Fibroblast of pulmonary artery (primary cell): Measurements from ENCODE around the gene IL20RB.

ENCODE experiments used
- DNase-seq: peaks from one replicate; pipeline ENCODE4 v3.0.0-alpha.2; 2010; ENCODE audit warnings: low read depth
- H3K4me3 ChIP-seq: replicated peaks from 2 replicates; pipeline ENCODE4 v1.5.1; 2011; ENCODE audit warnings: low read depth, mild to moderate bottlenecking, control low read depth, low read length, moderate library complexity
- CTCF ChIP-seq: IDR thresholded peaks from 2 replicates; pipeline ENCODE4 v1.5.1; 2011; ENCODE audit warnings: mild to moderate bottlenecking, control low read depth, low read length, inconsistent platforms; ENCODE audit errors: missing control alignments

Gene IL20RB

GRCh38 chr3:136919799-136920580, 37.8 kb upstream of the IL20RB start:
- no peak for TF ChIP-seq CTCF
- DNase-seq, result peak; percentile 45
- no peak overlapping the region for H3K4me3 ChIP-seq

GRCh38 chr3:136920904-136921611, 36.7 kb upstream of the IL20RB start:
- TF ChIP-seq CTCF, result no peak
- no peak overlapping the region for H3K4me3 ChIP-seq
- no peak for DNase-seq

DNA sequence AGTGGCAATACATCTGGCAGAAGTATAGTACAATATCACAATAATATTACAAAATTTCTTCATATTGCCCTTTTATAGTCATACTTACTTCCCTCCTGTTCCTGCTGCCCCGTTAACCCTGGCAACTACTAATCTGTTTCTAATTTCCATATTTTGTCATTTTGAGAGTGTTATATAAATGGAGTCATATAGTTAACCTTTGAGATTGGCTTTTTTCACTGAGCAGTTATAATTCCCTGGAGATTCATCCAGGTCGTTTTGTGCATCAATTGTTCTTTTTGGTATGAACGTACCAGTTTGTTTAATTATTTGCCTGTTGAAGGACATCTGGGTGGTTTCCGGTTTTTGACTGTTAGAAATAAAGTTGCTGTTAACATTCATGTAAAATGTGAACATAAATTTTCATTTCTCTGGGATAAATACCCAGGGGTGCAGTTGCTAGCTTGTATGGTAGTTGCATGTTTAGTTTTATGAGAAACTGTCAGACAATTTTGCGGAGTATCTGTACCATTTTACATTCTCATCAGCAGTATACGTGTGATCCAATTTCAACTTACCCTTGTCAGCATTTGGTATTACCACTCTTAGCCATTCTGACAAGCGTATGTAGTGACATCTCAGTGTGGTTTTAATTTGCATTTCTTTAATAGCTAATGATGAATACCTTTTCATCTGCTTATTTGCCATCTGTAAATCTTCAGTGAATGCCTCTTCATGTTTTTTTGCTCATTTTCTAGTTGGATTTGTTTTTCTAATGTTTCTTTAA, 32.2 kb upstream of the IL20RB start:
- no peak for TF ChIP-seq CTCF
- H3K4me3 ChIP-seq, result no peak overlapping the region
- no peak for DNase-seq

GRCh38 chr3:136928240-136928639, 29.5 kb upstream of the IL20RB start:
- TF ChIP-seq CTCF, result no peak
- no peak overlapping the region for H3K4me3 ChIP-seq
- no peak for DNase-seq

DNA sequence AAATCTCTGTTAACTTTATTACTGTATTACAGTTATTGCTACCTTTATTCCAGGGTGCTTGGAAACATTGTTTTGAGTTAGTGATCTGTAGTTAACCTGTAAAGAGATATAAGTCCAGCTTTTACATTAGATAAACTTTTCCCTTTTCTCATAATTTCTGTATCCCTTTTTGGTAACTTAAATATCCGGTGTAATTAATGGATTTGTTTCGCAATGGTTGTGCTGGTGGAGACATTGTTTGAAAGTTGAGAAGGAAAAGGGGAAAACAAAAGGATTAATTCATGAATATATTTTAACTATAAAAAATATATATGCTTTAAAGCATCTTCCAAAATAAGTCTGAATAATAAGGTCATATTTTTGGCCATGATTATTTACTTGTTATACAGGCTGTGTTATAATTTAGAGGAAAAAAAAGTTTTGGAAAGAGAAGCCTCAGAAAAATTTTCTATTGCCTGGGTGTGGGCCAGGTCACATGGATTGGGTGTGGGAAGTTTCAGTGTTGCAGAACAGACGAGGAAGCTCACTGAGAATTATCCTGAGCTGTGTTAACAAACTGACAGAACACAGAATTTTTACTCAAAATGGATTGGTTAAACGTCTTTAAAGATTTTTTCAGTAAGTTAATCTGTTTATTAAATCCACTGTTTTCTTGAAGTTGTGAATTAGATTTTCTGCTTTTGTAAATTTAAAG, 27.7 kb upstream of the IL20RB start:
- TF ChIP-seq CTCF, result no peak
- DNase-seq, result peak; percentile 69
- peak overlapping the region; percentile 60 for H3K4me3 ChIP-seq

DNA sequence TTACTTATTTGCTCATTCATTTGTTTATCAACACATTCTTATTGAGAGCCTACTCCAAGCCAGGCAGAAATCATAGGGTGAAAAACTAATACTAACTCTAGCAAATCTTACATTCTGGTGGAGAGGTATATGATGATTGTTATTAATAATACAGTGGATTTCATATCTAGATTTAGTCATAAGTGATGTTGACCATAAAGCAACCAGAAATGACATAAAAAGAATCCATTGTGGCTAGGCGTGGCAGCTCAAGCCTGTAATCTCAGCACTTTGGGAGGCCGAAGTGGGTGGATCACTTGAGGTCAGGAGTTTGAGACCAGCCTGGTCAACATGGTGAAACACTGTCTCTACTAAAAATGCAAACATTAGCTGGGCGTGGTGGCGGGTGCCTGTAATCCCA, 26.2 kb upstream of the IL20RB start:
- TF ChIP-seq CTCF, result no peak
- no peak for DNase-seq
- H3K4me3 ChIP-seq, result peak overlapping the region; percentile 60
